Activated naive CD4-positive, alpha-beta T cell treated with anti-CD3 and anti-CD28 coated beads, Interleukin-2, amount 10 ng/mL, durations not matched to agents 7 days and 5 days (primary cell): ENCODE measurements around the gene RANBP1.

Experiments used
- CTCF ChIA-PET: fragments of 350-600 bp; sonication (Branson Sonifier 250); formaldehyde crosslinking; loops from one replicate; lab custom pipeline; 2021; ENCODE audit warnings: antibody characterized with exemption; lab: Charles Lee
- DNase-seq: peaks from one replicate; pipeline ENCODE4 v3.0.0-alpha.2; 2020
- H3K27ac Mint-ChIP-seq: one replicate; pipeline ENCODE4 v1.8.0; 2021; ENCODE audit warnings: mild to moderate bottlenecking, moderate library complexity, mixed read lengths
- H3K27me3 Mint-ChIP-seq: one replicate; pipeline ENCODE4 v1.8.0; 2021; ENCODE audit warnings: mild to moderate bottlenecking, mixed read lengths
- H3K36me3 Mint-ChIP-seq: one replicate; pipeline ENCODE4 v1.8.0; 2021; ENCODE audit warnings: mixed read lengths
- H3K4me1 Mint-ChIP-seq: one replicate; pipeline ENCODE4 v1.8.0; 2021; ENCODE audit warnings: mixed read lengths
- H3K4me3 Mint-ChIP-seq: one replicate; pipeline ENCODE4 v1.8.0; 2021; ENCODE audit warnings: mild to moderate bottlenecking, moderate library complexity, mixed read lengths
- H3K9me3 Mint-ChIP-seq: one replicate; pipeline ENCODE4 v1.8.0; 2021; ENCODE audit warnings: mixed read lengths

RANBP1 gene

GRCh38 chr22:20094197-20094807 is 21.6 kb upstream of the RANBP1 start:
- DNase-seq, result no peak
- CTCF ChIA-PET, result interaction anchor here (1.4 kb wide), 1 partner anchor 141 kb away, joined by 3 read pairs; no protein-coding TSS in a partner anchor
- no peak overlapping the region for H3K27ac Mint-ChIP-seq
- peaks cover 3% of the 10 kb centered on the region for H3K9me3 Mint-ChIP-seq
- H3K4me1 Mint-ChIP-seq, result peaks cover 26% of the 10 kb centered on the region
- H3K27me3 Mint-ChIP-seq, result no peaks in the 10 kb centered on the region
- H3K4me3 Mint-ChIP-seq, result no peak overlapping the region
- peaks cover 85% of the 10 kb centered on the region for H3K36me3 Mint-ChIP-seq

GRCh38 chr22:20095521-20095920 is 20.4 kb upstream of the RANBP1 start:
- H3K27ac Mint-ChIP-seq, result no peak overlapping the region
- H3K9me3 Mint-ChIP-seq, result peaks cover 3% of the 10 kb centered on the region
- H3K36me3 Mint-ChIP-seq, result peaks cover 85% of the 10 kb centered on the region
- DNase-seq, result no peak
- CTCF ChIA-PET, result interaction anchor here (1.1 to 1.7 kb wide), 2 partner anchors 15 to 76 kb away, joined by 3 to 4 read pairs; no protein-coding TSS in a partner anchor
- peaks cover 39% of the 10 kb centered on the region for H3K4me1 Mint-ChIP-seq
- no peaks in the 10 kb centered on the region for H3K27me3 Mint-ChIP-seq
- no peak overlapping the region for H3K4me3 Mint-ChIP-seq

DNA sequence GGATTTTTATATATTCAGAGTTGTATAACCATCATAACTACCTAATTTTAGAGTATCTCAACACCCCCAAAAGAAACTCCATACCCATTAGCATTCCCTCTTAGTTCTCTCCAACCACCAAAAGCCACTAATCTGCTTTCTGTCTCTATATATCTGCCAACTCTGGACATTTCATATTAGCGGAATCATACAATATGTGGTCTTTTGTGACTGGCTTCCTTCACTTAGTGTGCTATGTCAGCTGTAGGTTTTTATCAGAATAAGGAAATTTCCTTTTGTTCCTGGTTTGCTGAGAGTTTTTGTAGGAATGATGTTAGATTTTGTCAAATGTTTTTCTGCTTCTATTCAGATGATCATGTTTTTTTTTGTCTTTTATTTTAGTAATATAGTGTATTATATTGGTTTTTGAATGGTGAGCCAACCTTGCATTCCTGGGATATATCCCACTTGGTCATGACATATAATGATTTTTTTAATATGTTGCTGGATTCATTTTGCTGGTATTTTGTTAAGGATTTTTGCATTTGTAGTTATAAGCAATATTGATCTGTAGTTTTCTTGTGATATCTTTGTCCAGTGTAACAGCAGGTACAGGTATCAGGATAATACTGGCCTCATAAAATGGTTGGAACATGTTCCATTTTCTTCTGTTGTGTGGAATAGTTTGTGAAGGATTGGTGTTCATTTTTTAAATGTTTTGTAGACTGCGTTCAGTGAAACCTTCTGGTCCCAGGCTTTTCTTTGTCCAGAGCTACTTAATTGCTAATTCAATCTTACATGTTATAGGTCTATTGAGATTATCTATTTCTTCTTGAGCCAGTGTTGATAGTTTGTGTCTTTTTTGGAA is 19.1 kb upstream of the RANBP1 start:
- peaks cover 49% of the 10 kb centered on the region for H3K4me1 Mint-ChIP-seq
- DNase-seq, result no peak
- H3K27me3 Mint-ChIP-seq, result no peaks in the 10 kb centered on the region
- no peak overlapping the region for H3K27ac Mint-ChIP-seq
- peaks cover 75% of the 10 kb centered on the region for H3K36me3 Mint-ChIP-seq
- no peak overlapping the region for H3K4me3 Mint-ChIP-seq
- H3K9me3 Mint-ChIP-seq, result peaks cover 3% of the 10 kb centered on the region
- CTCF ChIA-PET, result interaction anchor here (1.1 to 1.7 kb wide), 2 partner anchors 14 to 78 kb away, joined by 3 to 4 read pairs; no protein-coding TSS in a partner anchor

DNA sequence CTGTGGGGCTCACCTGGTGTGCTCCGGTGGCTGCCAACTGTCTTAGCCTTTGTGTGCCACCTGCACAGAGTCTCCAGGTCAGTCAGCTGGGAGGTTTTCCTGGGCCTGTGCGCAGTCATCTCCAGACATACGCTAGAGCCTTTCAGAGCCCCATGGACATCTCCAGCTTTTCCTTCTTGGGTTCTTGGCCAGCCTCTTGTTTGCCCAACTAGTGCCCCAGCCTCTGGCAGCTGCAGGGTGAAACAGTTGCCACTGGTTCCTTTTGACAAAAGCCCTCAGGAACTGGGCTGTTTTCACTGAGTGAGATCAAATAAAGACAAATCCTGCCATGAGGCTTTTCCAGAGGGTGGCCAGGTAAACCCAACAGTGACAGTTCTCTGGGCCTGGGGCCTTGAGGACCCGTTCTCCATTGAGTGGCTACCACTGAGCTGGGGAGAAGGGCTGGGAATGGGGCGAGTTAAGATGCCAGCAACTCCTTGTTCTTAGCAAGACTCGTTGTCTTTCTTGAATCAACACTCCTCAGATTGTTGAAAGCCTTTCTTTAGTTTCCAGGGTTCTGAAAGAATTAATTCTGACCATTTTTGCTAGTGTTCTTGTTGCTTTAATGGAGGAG is 16.7 kb upstream of the RANBP1 start:
- DNase-seq, result no peak
- Mint-ChIP-seq H3K27me3 (no peaks in the 10 kb centered on the region), H3K36me3 (peaks cover 67% of the 10 kb centered on the region), H3K9me3 (peaks cover 3% of the 10 kb centered on the region), H3K4me3 (no peak overlapping the region), H3K27ac (peak overlapping the region; percentile 81), H3K4me1 (peaks cover 51% of the 10 kb centered on the region)
- CTCF ChIA-PET, result interaction anchor here (0.7 kb wide), 1 partner anchor 18 kb away, joined by 3 read pairs; no protein-coding TSS in a partner anchor

DNA sequence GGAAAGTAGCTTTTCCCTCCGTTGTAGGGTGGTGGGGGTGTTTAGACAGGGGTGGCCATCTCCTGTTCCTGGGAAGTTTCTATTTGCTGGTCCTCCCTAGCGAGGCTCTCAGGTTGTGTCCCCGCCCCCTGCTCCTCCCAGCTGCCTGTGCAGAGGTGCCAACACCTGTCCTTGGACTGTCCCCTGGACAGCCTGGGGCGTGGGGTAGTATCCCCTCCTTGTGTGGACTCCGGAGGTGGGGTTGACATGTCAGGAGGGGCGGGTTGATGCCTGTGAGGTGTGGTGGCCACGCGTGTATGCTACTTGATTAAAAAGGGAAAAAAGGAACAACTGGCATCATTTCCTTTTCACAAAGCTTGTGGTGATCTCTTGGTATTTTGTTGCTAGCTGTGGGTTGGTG is 14.3 kb upstream of the RANBP1 start:
- DNase-seq, result no peak
- Mint-ChIP-seq H3K27ac (no peak overlapping the region), H3K27me3 (no peaks in the 10 kb centered on the region), H3K9me3 (peaks cover under 1% of the 10 kb centered on the region), H3K36me3 (peaks cover 51% of the 10 kb centered on the region), H3K4me1 (peaks cover 43% of the 10 kb centered on the region), H3K4me3 (no peak overlapping the region)
- CTCF ChIA-PET, result interaction anchor here (0.6 to 1.4 kb wide), 3 partner anchors 11 to 218 kb away, joined by 3 to 5 read pairs (median 4); partner anchors contain the start of gene DGCR6L

DNA sequence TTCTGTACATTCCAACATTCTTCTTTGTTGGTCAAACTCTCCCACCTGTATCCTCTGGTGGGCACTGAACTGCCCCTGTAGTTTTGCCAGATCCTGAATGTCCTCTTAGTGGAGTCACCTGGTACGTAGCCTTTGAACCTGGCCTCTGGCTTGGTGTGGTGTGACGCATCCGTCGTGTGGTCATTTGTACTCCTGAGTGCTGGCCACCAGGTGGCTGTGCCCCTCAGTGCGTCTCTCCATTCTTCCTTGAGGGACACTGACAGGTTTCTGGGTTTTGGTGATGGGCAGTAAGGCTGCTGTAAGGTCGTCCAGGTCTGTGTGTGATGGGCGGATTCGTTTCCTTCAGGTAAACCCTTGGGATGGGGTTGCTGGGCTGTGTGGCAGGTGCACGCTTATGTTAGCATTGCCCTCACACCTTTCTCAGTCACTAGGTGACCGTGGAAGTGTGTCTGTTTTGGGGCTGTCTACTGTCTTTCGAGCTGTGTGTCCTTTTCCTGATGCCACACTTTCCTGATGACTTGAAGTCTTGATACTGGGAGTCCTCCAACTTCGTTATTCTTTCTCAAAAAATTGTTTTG is 13.6 kb upstream of the RANBP1 start:
- Mint-ChIP-seq H3K27ac (no peak overlapping the region), H3K27me3 (no peaks in the 10 kb centered on the region), H3K4me3 (no peak overlapping the region), H3K4me1 (peaks cover 41% of the 10 kb centered on the region), H3K36me3 (peaks cover 50% of the 10 kb centered on the region), H3K9me3 (no peaks in the 10 kb centered on the region)
- DNase-seq, result no peak
- CTCF ChIA-PET, result no interaction called here

- H3K36me3 Mint-ChIP-seq, result peaks cover 38% of the 10 kb centered on the region
- H3K4me3 Mint-ChIP-seq, result no peak overlapping the region
- H3K4me1 Mint-ChIP-seq, result peaks cover 14% of the 10 kb centered on the region
- no peaks in the 10 kb centered on the region for H3K27me3 Mint-ChIP-seq
- peak overlapping the region; percentile 19 for H3K27ac Mint-ChIP-seq
- no peaks in the 10 kb centered on the region for H3K9me3 Mint-ChIP-seq
- CTCF ChIA-PET, result no interaction called here
- DNase-seq, result no peak
These were observed 10.3 kb upstream of the RANBP1 start for GRCh38 chr22:20105456-20106204.

- DNase-seq, result no peak
- no peak overlapping the region for H3K4me3 Mint-ChIP-seq
- no peaks in the 10 kb centered on the region for H3K27me3 Mint-ChIP-seq
- peaks cover 38% of the 10 kb centered on the region for H3K36me3 Mint-ChIP-seq
- no peaks in the 10 kb centered on the region for H3K9me3 Mint-ChIP-seq
- H3K27ac Mint-ChIP-seq, result peak overlapping the region; percentile 24
- peaks cover 11% of the 10 kb centered on the region for H3K4me1 Mint-ChIP-seq
- CTCF ChIA-PET, result interaction anchor here (0.8 kb wide), 1 partner anchor 136 kb away, joined by 3 read pairs; no protein-coding TSS in a partner anchor
These were observed 9.6 kb upstream of the RANBP1 start for GRCh38 chr22:20106205-20106848.

DNA sequence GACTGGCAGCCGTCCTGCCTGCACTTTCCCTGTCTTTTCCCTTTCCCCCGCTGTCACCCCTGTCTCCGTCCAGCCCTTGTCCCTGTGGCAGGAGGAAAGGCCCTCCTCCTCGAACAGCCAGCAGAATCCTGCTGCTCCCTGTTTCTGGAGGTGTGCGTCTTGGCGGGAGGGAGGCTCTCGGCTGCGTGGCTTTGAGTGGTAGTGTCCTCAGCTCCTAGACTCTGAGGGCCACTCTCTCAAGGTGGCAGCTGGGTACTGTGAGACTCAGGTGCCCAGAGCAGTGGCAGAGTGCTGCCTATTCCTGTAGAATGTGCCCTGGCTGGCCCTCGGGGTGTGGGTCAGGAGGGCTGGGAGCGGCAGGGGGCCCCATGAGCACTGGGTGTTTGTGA is 9.1 kb upstream of the RANBP1 start:
- Mint-ChIP-seq H3K36me3 (peaks cover 39% of the 10 kb centered on the region), H3K4me3 (no peak overlapping the region), H3K9me3 (no peaks in the 10 kb centered on the region), H3K27ac (no peak overlapping the region), H3K4me1 (peaks cover 9% of the 10 kb centered on the region), H3K27me3 (no peaks in the 10 kb centered on the region)
- no peak for DNase-seq
- CTCF ChIA-PET, result interaction anchor here (0.8 kb wide), 1 partner anchor 137 kb away, joined by 3 read pairs; no protein-coding TSS in a partner anchor

- H3K27ac Mint-ChIP-seq, result no peak overlapping the region
- peaks cover 38% of the 10 kb centered on the region for H3K36me3 Mint-ChIP-seq
These were observed 8.4 kb upstream of the RANBP1 start for GRCh38 chr22:20107471-20107901.

DNA sequence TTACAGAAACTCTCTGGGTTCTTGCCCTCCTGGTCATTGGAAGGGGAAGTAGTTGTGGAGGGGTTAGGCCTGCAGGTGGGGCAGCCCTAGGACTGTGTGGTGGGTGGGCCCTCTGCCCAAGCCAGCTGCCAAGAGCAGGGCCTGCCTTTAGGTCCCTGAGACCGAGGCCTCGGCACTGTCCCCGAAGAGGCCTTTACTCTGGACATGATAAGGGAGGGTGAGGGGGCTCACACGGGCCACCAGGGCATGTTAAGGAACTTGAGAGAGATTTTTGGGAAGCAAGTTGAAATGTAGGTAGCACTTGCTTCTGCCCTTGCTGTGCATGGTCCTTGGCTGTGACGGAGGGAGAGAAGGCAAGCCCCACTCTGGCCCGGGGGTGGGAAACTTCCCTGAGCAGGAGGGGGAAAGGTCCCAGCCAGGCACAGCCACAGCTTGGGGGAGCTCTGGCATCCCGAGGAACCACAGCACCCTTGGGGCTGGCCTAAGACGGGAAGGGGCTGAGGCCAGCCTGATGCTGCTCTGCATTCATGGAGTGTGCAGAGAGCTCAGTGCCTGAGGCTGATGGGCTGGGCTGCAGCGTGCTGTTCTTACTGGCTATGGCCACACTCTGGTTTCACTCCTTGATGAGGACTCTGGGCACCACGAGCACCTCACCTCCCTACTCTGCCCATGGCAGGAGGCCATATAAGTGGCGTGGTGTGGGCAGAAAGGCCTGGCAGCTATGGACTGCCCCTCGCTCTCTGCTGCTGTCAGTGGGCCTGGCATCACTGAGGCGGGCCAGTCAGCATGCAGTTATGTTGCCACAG is 7.8 kb upstream of the RANBP1 start:
- H3K27ac Mint-ChIP-seq, result no peak overlapping the region
- H3K27me3 Mint-ChIP-seq, result no peaks in the 10 kb centered on the region
- no peak overlapping the region for H3K4me3 Mint-ChIP-seq
- H3K4me1 Mint-ChIP-seq, result peaks cover 8% of the 10 kb centered on the region
- DNase-seq, result no peak
- H3K9me3 Mint-ChIP-seq, result no peaks in the 10 kb centered on the region
- CTCF ChIA-PET, result interaction anchor here (1.3 kb wide), 1 partner anchor 27 kb away, joined by 3 read pairs; no protein-coding TSS in a partner anchor
- H3K36me3 Mint-ChIP-seq, result peaks cover 36% of the 10 kb centered on the region

More at GRCh38 chr22:20107471-20107901, 8.4 kb upstream of the RANBP1 start:
- CTCF ChIA-PET, result interaction anchor here (0.8 kb wide), 1 partner anchor 138 kb away, joined by 3 read pairs; no protein-coding TSS in a partner anchor
- no peak for DNase-seq
- no peaks in the 10 kb centered on the region for H3K9me3 Mint-ChIP-seq
- H3K4me3 Mint-ChIP-seq, result no peak overlapping the region
- no peaks in the 10 kb centered on the region for H3K27me3 Mint-ChIP-seq
- peaks cover 8% of the 10 kb centered on the region for H3K4me1 Mint-ChIP-seq

GRCh38 chr22:20108757-20109230 is 7.1 kb upstream of the RANBP1 start:
- Mint-ChIP-seq H3K4me3 (no peak overlapping the region), H3K4me1 (peaks cover 8% of the 10 kb centered on the region), H3K9me3 (no peaks in the 10 kb centered on the region), H3K27ac (no peak overlapping the region), H3K27me3 (no peaks in the 10 kb centered on the region), H3K36me3 (peaks cover 32% of the 10 kb centered on the region)
- no peak for DNase-seq
- CTCF ChIA-PET, result interaction anchor here (1.3 kb wide), 1 partner anchor 28 kb away, joined by 3 read pairs; no protein-coding TSS in a partner anchor
